IMR-90 (cell line): ENCODE data around the gene TMEM204. TPM values are rescaled to one million over a fixed set of nuclear protein-coding genes. Genes with fewer than 3 reads are reported as not detected.

Experiments used
- ATAC-seq: fragments of 200-7000 bp; cut with Tn5 transposase; 2 replicates; pipeline ENCODE4 v1.9.1; 2020; ENCODE audit warnings: low read depth, mild to moderate bottlenecking, moderate library complexity
- BruUV-seq: library from RNA; stranded (reverse); fragments of 400-500 nt; replicated peaks from 2 replicates; lab custom pipeline; 2021; lab: Mats Ljungman, UMichigan
- CTCF ChIA-PET: fragments of 300-600 bp; formaldehyde crosslinking; extraction: SDS; loops from one replicate; lab custom pipeline; 2021; ENCODE audit warnings: antibody characterized with exemption; lab: Yijun Ruan, JAX
- POLR2A ChIA-PET: fragments of 300-600 bp; sonication (Branson Sonifier 250); formaldehyde crosslinking; loops from one replicate; lab custom pipeline; 2022; ENCODE audit warnings: antibody characterized with exemption; ENCODE audit not compliant: unreplicated experiment; lab: Charles Lee
- DNase-seq: peaks from one replicate; pipeline ENCODE4 v3.0.0; 2013
- H2AFZ ChIP-seq: replicated peaks from 2 replicates; pipeline ENCODE3; 2013; ENCODE audit warnings: low read length, mild to moderate bottlenecking; ENCODE audit not compliant: poor library complexity
- H2AK5ac ChIP-seq: 2 replicates; pipeline ENCODE4 v1.6.1; 2013; ENCODE audit warnings: low read depth, low read length, inconsistent platforms
- H2AK9ac ChIP-seq: replicated peaks from 2 replicates; pipeline ENCODE3; 2013; ENCODE audit warnings: mild to moderate bottlenecking, low read depth, low read length, moderate library complexity; ENCODE audit not compliant: poor library complexity
- H2BK120ac ChIP-seq: 2 replicates; pipeline ENCODE4 v1.6.1; 2013; ENCODE audit warnings: low read depth, low read length, inconsistent platforms
- H2BK15ac ChIP-seq: 3 replicates; pipeline ENCODE4 v1.6.1; 2013; ENCODE audit warnings: low read depth, low read length, inconsistent platforms
- H2BK20ac ChIP-seq: 2 replicates; pipeline ENCODE4 v1.6.1; 2013; ENCODE audit warnings: low read depth, mild to moderate bottlenecking, inconsistent platforms, low read length, moderate library complexity
- H2BK5ac ChIP-seq: 2 replicates; pipeline ENCODE4 v1.6.1; 2013; ENCODE audit warnings: mild to moderate bottlenecking, low read depth, low read length, inconsistent platforms; ENCODE audit not compliant: poor library complexity, severe bottlenecking
- H3K14ac ChIP-seq: replicated peaks from 2 replicates; pipeline ENCODE4 v1.6.1; 2013; ENCODE audit warnings: low read depth, low read length, inconsistent platforms
- H3K18ac ChIP-seq: 2 replicates; pipeline ENCODE4 v1.6.1; 2013; ENCODE audit warnings: low read depth, low read length, control low read depth
- H3K23ac ChIP-seq: 2 replicates; pipeline ENCODE4 v1.6.1; 2013; ENCODE audit warnings: low read depth, low read length, inconsistent platforms
- H3K27ac ChIP-seq: 2 replicates; pipeline ENCODE4 v1.5.1; 2013; ENCODE audit warnings: mild to moderate bottlenecking, control low read depth, low read length; ENCODE audit not compliant: insufficient read depth
- H3K27me3 ChIP-seq: 2 replicates; pipeline ENCODE4 v1.6.1; 2013; ENCODE audit warnings: low read length; ENCODE audit not compliant: control insufficient read depth, insufficient read depth
- H3K36me3 ChIP-seq: 2 replicates; pipeline ENCODE4 v1.6.1; 2013; ENCODE audit warnings: low read length, mixed read lengths; ENCODE audit not compliant: control insufficient read depth, insufficient read depth
- H3K4ac ChIP-seq: 2 replicates; pipeline ENCODE4 v1.6.1; 2013; ENCODE audit warnings: low read depth, low read length, inconsistent platforms
- H3K4me1 ChIP-seq: 2 replicates; pipeline ENCODE4 v1.6.1; 2013; ENCODE audit warnings: low read length, mixed read lengths; ENCODE audit not compliant: control insufficient read depth, insufficient read depth
- H3K4me2 ChIP-seq: 2 replicates; pipeline ENCODE4 v1.6.1; 2013; ENCODE audit warnings: low read depth, mild to moderate bottlenecking, control low read depth, low read length, moderate library complexity
- H3K4me3 ChIP-seq: 2 replicates; pipeline ENCODE4 v1.5.1; 2013; ENCODE audit warnings: low read depth, mild to moderate bottlenecking, control low read depth, low read length, moderate library complexity; ENCODE audit not compliant: insufficient read depth
- H3K56ac ChIP-seq: 2 replicates; pipeline ENCODE4 v1.6.1; 2013; ENCODE audit warnings: low read length, inconsistent platforms; ENCODE audit not compliant: insufficient read depth; ENCODE audit errors: extremely low read depth
- H3K79me1 ChIP-seq, 2 experiments: 2 replicates each; pipeline ENCODE4 v1.6.1; 2013; ENCODE audit warnings: low read length in 2 of 2, inconsistent platforms in 1 of 2, low read depth in 1 of 2
- H3K9ac ChIP-seq: 2 replicates; pipeline ENCODE4 v1.6.1; 2013; ENCODE audit warnings: low read depth, low read length, control low read depth
- H3K9me1 ChIP-seq: 2 replicates; pipeline ENCODE4 v1.6.1; 2013; ENCODE audit warnings: low read length, inconsistent platforms; ENCODE audit not compliant: insufficient read depth
- H3K9me3 ChIP-seq: 2 replicates; pipeline ENCODE4 v1.6.1; 2013; ENCODE audit warnings: low read length; ENCODE audit not compliant: control insufficient read depth, insufficient read depth
- H4K20me1 ChIP-seq: 2 replicates; pipeline ENCODE4 v1.6.1; 2013; ENCODE audit warnings: low read length, inconsistent platforms; ENCODE audit not compliant: insufficient read depth
- H4K5ac ChIP-seq: 2 replicates; pipeline ENCODE4 v1.6.1; 2013; ENCODE audit warnings: mild to moderate bottlenecking, low read depth, low read length, control low read depth
- H4K8ac ChIP-seq, 2 experiments: 2 replicates each; pipeline ENCODE4 v1.6.1; 2013; ENCODE audit warnings: low read depth in 2 of 2, low read length in 2 of 2, control low read depth in 1 of 2, inconsistent platforms in 1 of 2
- H4K91ac ChIP-seq: 2 replicates; pipeline ENCODE4 v1.6.1; 2013; ENCODE audit warnings: low read depth, low read length, inconsistent platforms; ENCODE audit not compliant: insufficient read depth
- CEBPB ChIP-seq: IDR thresholded peaks from 2 replicates; pipeline ENCODE4 v1.6.1; 2012; ENCODE audit warnings: low read depth, low read length, improper control_type of control experiment
- CHD1 ChIP-seq: IDR thresholded peaks from 2 replicates; pipeline ENCODE4 v1.6.1; 2012; ENCODE audit warnings: low read depth, low read length, improper control_type of control experiment
- CTCF ChIP-seq: conservative IDR thresholded peaks from 2 replicates; pipeline ENCODE4 v1.5.1; 2012; ENCODE audit warnings: mild to moderate bottlenecking, low read depth, low read length, improper control_type of control experiment
- ELK1 ChIP-seq: fragments of 150-350 bp; IDR thresholded peaks from 2 replicates; pipeline ENCODE4 v1.6.1; 2016; ENCODE audit warnings: low read depth, mild to moderate bottlenecking, low read length, moderate library complexity, borderline replicate concordance
- FOS ChIP-seq: fragments of 150-350 bp; IDR thresholded peaks from 2 replicates; pipeline ENCODE4 v1.6.1; 2016; ENCODE audit warnings: low read depth, low read length
- MAZ ChIP-seq: IDR thresholded peaks from 2 replicates; pipeline ENCODE4 v1.6.1; 2012; ENCODE audit warnings: low read depth, mild to moderate bottlenecking, low read length, improper control_type of control experiment, moderate library complexity, borderline replicate concordance
- POLR2A ChIP-seq: IDR thresholded peaks from 2 replicates; pipeline ENCODE4 v1.6.1; 2012; ENCODE audit warnings: mild to moderate bottlenecking, low read depth, low read length
- RCOR1 ChIP-seq: IDR thresholded peaks from 2 replicates; pipeline ENCODE4 v1.6.1; 2012; ENCODE audit warnings: mild to moderate bottlenecking, low read length, improper control_type of control experiment; ENCODE audit not compliant: insufficient replicate concordance
- RFX5 ChIP-seq: IDR thresholded peaks from 2 replicates; pipeline ENCODE4 v1.8.0; 2012; ENCODE audit warnings: low read depth, mild to moderate bottlenecking, low read length, moderate library complexity
- SMC3 ChIP-seq: fragments of 150-350 bp; IDR thresholded peaks from 2 replicates; pipeline ENCODE4 v1.6.1; 2016; ENCODE audit warnings: low read depth, mild to moderate bottlenecking, antibody characterized with exemption, low read length, moderate library complexity
- WGBS, 2 experiments: methylation state at CpG; one replicate each; pipeline versions ENCODE4 v1.1.5 to v1.1.7; 2013; ENCODE audit warnings: missing lambda C conversion rate in 2 of 2; ENCODE audit not compliant: insufficient read length in 1 of 2; ENCODE audit errors: extremely low coverage in 2 of 2; 5-methylcytosine and 5-hydroxymethylcytosine counted together
- dilution Hi-C: fragments of 300-500 bp; cut with HindIII; formaldehyde crosslinking; loops from one replicate; pipeline ENCODE4 v1.14.3; 2018; ENCODE audit warnings: low sequenced_read_pairs; ENCODE audit not compliant: unreplicated experiment
- in situ Hi-C: fragments of 300-500 bp; cut with MboI; formaldehyde crosslinking; loops from 3 replicates; pipeline ENCODE4 v1.14.3; 2019; ENCODE audit warnings: low sequenced_read_pairs, inconsistent platforms, mixed read lengths
- intact Hi-C: fragments of 100-400 bp; cut with micrococcal nuclease; formaldehyde crosslinking; loops from 2 replicates; pipeline ENCODE4 v1.10.0; 2022
- polyA plus RNA-seq, 3 experiments: library from polyadenylated mRNA; depleted of rRNA; stranded (reverse); fragments of >200 nt; gene quantifications; 2 replicates each; pipeline ENCODE4 v1.2.3, GENCODE V29; 2012; ENCODE audit warnings: low replicate concordance in 1 of 3
- total RNA-seq: library from RNA; depleted of rRNA; stranded (reverse); fragments of >200 nt; gene quantifications from 2 replicates; pipeline ENCODE4 v1.2.3, GENCODE V29; 2012

TMEM204 gene
- total and polyA plus RNA-seq, 2 of the 4 experiments (the other 2 are of a cell fraction): 7.0 to 12.3 TPM

- ATAC-seq (no peak), DNase-seq (no peak)
- H3K36me3 ChIP-seq: peaks cover 27% of the 10 kb centered on the region
- H4K8ac ChIP-seq: no peak overlapping the region
- H2AFZ ChIP-seq: no peak overlapping the region
- intact Hi-C loops: no loop called here
- H2AK9ac ChIP-seq: no peak overlapping the region
- no peak overlapping the region for H3K4me2 ChIP-seq
- dilution Hi-C loops: no loop called here
- WGBS, 2 experiments: 84% methylated on average over 5 of the region's 10 CpGs; no CpG with 5 or more reads in 1 of the 2 experiments
- no peak overlapping the region for H3K23ac ChIP-seq
- POLR2A ChIA-PET: no interaction called here
- H2BK20ac ChIP-seq: no peak overlapping the region
- no peak overlapping the region for H4K5ac ChIP-seq
- H3K4me1 ChIP-seq: no peaks in the 10 kb centered on the region
- H3K9ac ChIP-seq: no peak overlapping the region
- H3K4me3 ChIP-seq: no peak overlapping the region
- CTCF ChIA-PET: no interaction called here
- H2AK5ac ChIP-seq: no peak overlapping the region
- no peak overlapping the region for H4K91ac ChIP-seq
- no peaks in the 10 kb centered on the region for H3K9me1 ChIP-seq
- H3K9me3 ChIP-seq: peaks cover 4% of the 10 kb centered on the region
- H3K18ac ChIP-seq: no peak overlapping the region
- no peak overlapping the region for H2BK5ac ChIP-seq
- no peak overlapping the region for H2BK15ac ChIP-seq
- H3K79me1 ChIP-seq: no peaks in the 10 kb centered on the region
- no peak overlapping the region for H2BK120ac ChIP-seq
- in situ Hi-C loops: no loop called here
- H3K27ac ChIP-seq: no peak overlapping the region
- no peak overlapping the region for H3K14ac ChIP-seq
- H3K27me3 ChIP-seq: no peaks in the 10 kb centered on the region
- no peak overlapping the region for H3K56ac ChIP-seq
- no TSS peak for BruUV-seq
- no peak for TF ChIP-seq CHD1
- TF ChIP-seq FOS: no peak
- no peak for TF ChIP-seq RFX5
- TF ChIP-seq MAZ: no peak
- TF ChIP-seq SMC3: no peak
- TF ChIP-seq CTCF: no peak
- no peak for TF ChIP-seq CEBPB
- TF ChIP-seq RCOR1: no peak
- TF ChIP-seq ELK1: no peak
- no peak for TF ChIP-seq POLR2A
- H3K4ac ChIP-seq: no peak overlapping the region
- H4K20me1 ChIP-seq: no peaks in the 10 kb centered on the region; the same call in 1 of the 2 replicates
Observed at GRCh38 chr16:1510272-1510671, 23.2 kb upstream of the TMEM204 start.
